DMS153 treated with DMSO at 0.1 percent for 48 hours (cell line): ENCODE results near the gene PRKAA2.

Experiments
- DNase-seq: peaks from one replicate; lab custom pipeline; 2025; ENCODE audit not compliant: unreplicated experiment; lab: John Stamatoyannopoulos, UW

The PRKAA2 gene

DNA sequence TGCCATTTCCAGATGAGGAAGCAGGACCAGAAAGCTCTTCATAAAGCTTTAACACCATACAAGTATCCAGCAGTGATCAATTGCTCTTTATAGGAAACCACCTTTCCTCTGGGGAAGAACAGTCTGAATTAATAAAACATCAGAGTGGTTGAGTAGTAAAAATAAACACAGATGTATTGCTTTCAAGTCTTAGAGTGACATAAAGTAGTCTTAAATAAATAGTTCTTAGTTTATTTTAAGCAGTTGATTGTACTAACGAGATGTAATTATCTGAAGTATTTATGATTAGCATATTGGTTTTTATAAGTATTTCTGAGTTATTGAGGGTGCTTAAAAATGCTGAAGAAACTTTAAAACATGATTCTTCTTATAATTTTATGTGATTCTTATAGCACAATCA is 67.0 kb downstream of the PRKAA2 start:
- no peak for DNase-seq

DNA sequence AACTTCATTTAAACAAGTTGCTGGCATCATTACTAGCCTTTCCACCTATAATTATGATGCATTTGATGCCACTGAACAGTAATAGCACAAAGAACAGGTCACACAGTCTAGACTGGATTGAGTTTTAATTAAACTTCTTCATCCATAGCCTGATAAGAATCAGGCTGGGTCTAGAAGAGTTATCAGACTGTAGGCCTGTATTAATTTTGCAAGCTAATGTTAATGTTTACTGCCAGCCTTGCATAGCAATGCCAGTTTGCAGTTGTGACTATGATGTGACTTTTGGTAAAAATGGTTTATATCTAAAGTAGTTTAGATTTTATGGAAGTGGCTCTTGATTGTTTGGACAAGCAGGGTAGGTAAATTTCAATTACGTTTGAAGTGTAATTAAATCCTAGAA is 68.0 kb downstream of the PRKAA2 start:
- DNase-seq: no peak

DNA sequence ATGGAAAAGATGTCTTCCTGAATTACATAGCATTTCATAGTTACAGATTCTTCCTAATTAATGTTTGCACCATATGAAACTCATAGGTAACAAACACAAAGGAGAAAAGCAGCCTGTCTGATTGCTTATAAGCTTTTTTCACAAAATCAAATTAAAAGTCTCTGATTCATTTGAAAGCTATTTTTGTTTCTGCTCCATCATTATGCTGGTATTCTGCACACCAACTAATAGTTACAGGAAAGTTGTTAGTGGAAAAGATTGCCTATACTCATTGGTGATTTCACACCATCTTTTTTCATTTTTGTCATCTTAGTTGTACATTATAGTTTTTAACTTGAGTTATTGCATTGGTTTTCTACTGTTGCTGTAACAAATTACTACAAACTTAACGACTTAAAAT is 70.0 kb downstream of the PRKAA2 start:
- no peak for DNase-seq

DNA sequence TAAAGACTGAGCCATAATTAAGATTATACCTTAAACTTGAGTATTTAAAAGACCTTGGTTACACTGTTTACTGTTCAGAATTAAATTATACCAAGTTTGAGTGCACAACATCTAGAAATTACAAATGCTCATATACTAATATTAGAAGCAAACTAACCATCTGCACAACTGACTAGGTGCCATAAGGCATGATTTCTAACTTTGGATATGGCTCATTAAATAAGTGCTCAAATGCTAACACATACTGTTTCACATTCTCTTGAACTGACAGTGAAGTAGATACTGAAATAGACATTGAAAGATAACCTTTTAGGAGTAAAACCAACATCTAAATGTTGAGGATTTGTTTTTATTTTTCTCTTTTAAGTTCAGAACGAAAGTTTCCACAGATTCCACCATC is 74.1 kb downstream of the PRKAA2 start:
- DNase-seq: no peak

DNA sequence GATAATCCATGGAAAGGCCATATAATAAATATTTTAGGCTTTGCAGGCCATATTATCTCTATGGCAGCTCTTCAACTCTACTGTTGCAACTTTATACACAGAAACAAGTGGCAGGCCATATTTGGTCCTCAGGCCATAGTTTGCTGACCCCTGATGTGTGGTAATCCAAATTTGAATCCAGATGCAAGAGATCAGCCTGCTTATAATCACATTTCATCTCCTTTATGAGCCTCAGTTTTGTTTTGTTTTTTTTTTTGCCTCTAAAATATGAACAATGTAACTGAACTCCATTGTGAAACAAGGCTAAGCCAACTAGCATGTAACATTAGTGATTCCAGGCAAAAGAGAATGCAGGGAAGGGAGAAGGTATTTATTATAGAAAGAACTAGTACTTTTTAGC is 81.6 kb downstream of the PRKAA2 start:
- no peak for DNase-seq

DNA sequence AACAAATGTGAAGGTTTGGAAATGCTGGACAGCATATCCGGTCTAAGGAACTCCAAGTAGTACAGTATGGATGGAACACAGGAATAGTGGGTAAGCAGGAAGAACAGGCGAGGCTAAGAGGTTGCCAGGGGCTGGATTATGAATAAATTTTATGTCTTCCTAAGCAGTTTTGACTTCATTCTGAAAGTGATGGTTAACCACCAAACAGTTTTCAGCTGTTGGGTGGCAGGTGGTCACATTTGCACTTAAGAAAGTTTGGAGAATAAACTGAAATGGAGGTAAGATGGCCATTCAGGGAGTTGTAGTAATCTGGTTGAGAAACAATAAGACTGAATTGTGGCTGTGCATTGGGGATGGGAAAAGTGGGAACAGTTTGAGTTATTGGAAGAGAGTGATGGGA is 83.8 kb downstream of the PRKAA2 start:
- DNase-seq: no peak

DNA sequence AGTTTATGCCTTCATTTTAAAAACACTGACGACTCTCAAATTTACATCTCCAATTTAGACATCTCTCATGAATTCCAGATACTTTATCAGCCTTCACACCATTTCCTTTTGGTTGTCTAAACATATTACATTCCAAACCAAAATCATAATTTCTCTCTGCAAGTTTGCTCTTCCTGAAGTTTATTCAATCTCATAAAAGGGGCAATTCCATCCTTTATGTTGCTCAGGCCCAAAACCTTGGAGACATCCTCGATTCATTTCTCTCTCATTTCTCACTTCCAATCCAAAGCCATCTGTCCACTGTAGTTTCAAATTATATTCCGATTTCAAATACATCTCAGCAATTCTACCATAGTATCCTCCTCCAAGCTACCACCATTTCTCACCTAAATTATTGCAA is 100.1 kb downstream of the PRKAA2 start:
- no peak for DNase-seq

DNA sequence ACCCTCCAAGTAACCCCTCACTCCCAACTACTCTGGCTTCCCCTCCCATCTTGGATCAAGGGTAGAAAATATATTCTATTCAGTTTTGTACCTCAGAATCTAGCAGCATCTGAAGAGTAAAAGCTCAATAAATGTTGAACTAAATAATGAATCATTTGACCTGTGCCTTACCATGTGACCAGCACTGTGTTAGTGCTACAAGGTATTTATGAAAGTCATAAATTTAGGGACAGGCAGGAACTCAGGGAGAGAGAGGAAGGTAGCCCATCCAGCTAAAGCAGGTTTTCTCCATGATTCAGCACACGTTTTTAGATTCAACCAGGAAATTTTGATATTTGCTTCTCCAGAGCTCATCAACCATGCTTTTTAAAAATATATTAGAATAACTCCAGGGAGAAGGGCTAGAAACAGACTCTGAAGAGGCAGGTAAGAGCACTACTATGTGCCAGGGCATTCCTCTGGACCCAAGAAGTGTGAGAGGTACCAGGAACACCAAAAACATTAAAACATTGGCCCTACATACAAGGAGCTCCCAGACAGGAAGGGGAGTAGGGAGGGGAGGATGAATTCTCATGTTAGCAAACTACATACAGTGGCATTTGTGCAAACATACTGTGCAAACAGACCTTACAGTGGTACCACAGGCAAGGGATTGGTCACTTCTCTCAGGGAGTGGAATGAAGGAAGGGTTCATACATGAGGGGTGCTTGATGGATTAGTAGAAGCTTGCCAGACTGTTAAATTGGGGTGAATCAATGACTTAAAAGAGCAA is 109.8 kb downstream of the PRKAA2 start:
- DNase-seq: peak; percentile 36

DNA sequence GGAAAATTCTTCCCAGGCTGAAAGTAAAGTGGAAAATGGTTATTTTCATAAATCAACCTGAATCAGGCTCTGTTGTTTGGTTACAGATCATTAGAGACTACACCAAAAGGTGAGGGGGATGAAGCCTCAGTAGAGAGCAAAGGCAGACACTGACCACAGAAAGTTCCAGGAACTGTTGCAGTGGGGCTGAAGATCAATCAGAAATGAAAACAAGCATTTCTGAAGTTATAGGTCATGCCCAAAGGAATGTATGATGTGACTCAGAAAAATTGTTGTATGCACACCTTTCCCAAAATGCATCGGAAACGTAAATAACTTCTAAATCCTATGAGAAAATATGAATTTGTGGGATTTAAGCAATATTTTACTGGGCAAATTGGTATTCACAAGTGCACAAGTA is 110.8 kb downstream of the PRKAA2 start:
- DNase-seq: no peak

DNA sequence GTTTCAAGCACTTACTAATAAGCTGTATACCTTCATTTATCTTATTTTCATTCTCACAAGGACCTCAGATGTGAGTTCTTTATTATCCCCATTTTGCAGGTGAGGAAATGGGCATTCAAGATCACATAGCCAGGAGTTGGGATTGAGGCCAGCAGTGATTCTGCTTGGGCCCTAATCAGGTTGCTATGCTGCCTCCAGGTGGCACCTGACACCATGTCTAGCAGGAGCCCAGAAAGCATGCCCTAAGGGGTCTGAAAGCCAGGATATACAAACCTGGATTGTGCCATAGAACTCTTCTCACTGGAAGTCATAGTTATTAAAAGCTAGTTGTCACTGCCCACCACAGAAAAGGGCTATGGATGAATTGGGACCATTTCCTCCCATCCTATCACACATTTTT is 113.0 kb downstream of the PRKAA2 start:
- DNase-seq: peak; percentile 74

DNA sequence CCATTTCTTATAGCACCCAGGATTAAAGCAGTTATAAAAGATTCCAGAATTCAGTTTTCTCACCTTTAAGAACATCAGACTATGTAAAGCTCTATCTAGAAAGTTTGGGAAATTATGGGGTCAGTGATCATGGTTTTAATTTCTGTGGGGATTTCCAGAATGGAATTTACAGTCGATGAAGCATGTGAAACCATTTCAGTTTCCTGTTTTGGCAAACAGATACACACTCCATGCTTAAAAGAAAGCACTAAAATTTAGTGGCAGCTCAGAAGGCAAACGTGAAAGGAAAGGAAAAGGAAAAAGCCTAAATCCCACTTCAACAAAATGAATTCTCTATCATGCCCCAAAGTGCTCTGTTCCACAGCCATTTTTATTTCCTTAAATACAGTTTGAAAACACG is 113.7 kb downstream of the PRKAA2 start:
- no peak for DNase-seq
